Measurements from ENCODE around the gene PDCL2.
"Not testable (repeated sequence)": the region's sequence is repeated elsewhere in the genome, so short reads cannot be mapped to it uniquely, and the experiment has no call there.

PDCL2 gene

GRCh38 chr4:55633903-55634302 is 41.9 kb upstream of the PDCL2 start:
- Histone ChIP-seq H2AFZ (ENCODE audit: low read length) (no peak overlapping the region), H3K4me2 (ENCODE audit: low read depth, low read length, poor library complexity, severe bottlenecking) (no peak overlapping the region), H3K9me3 (ENCODE audit: insufficient read depth, low read depth, low read length) (no peaks in the 10 kb centered on the region), H3K9me2 (replicated peaks; ENCODE audit: low read depth, low read length) (no peaks in the 10 kb centered on the region), H3K36me3 (ENCODE audit: insufficient read depth, low read length) (no peaks in the 10 kb centered on the region), H3K79me2 (ENCODE audit: insufficient read depth, low read length) (no peaks in the 10 kb centered on the region), H3K4me1 (ENCODE audit: insufficient read depth, low read length, poor library complexity, severe bottlenecking) (no peaks in the 10 kb centered on the region), H4K20me1 (ENCODE audit: insufficient read depth, low read length, poor library complexity, severe bottlenecking) (no peaks in the 10 kb centered on the region), H3K27me3 (ENCODE audit: insufficient read depth, low read length, poor library complexity, severe bottlenecking) (no peaks in the 10 kb centered on the region), H3F3A (ENCODE audit: low read depth) (no peaks in the 10 kb centered on the region), H3K9ac (ENCODE audit: low read depth, low read length, poor library complexity, severe bottlenecking) (no peak overlapping the region), H3K4me3 (ENCODE audit: low read length, poor library complexity, severe bottlenecking) (no peak overlapping the region)
- TF ChIP-seq CTCF (conservative IDR thresholded peaks at IDR 0.05; ENCODE audit: low read length) (no peak), EZH2phosphoT487 (IDR thresholded peaks at IDR 0.05; ENCODE audit: borderline replicate concordance) (no peak)

GRCh38 chr4:55625835-55626234 is 33.8 kb upstream of the PDCL2 start:
- Histone ChIP-seq H3K9me2 (replicated peaks; ENCODE audit: low read depth, low read length) (no peaks in the 10 kb centered on the region), H3K27me3 (ENCODE audit: insufficient read depth, low read length, poor library complexity, severe bottlenecking) (no peaks in the 10 kb centered on the region), H3K4me2 (ENCODE audit: low read depth, low read length, poor library complexity, severe bottlenecking) (no peak overlapping the region), H3K9ac (ENCODE audit: low read depth, low read length, poor library complexity, severe bottlenecking) (no peak overlapping the region), H3K4me3 (ENCODE audit: low read length, poor library complexity, severe bottlenecking) (no peak overlapping the region), H3F3A (ENCODE audit: low read depth) (no peaks in the 10 kb centered on the region), H3K4me1 (ENCODE audit: insufficient read depth, low read length, poor library complexity, severe bottlenecking) (no peaks in the 10 kb centered on the region), H4K20me1 (ENCODE audit: insufficient read depth, low read length, poor library complexity, severe bottlenecking) (no peaks in the 10 kb centered on the region), H2AFZ (ENCODE audit: low read length) (no peak overlapping the region), H3K9me3 (ENCODE audit: insufficient read depth, low read depth, low read length) (no peaks in the 10 kb centered on the region), H3K36me3 (ENCODE audit: insufficient read depth, low read length) (no peaks in the 10 kb centered on the region), H3K79me2 (ENCODE audit: insufficient read depth, low read length) (no peaks in the 10 kb centered on the region)
- TF ChIP-seq EZH2phosphoT487 (IDR thresholded peaks at IDR 0.05; ENCODE audit: borderline replicate concordance): no peak
- TF ChIP-seq CTCF (conservative IDR thresholded peaks at IDR 0.05; ENCODE audit: low read length): no peak

- H3K27me3 ChIP-seq (ENCODE audit: insufficient read depth, low read length, poor library complexity, severe bottlenecking); H3K36me3 ChIP-seq (ENCODE audit: insufficient read depth, low read length); H4K20me1 ChIP-seq (ENCODE audit: insufficient read depth, low read length, poor library complexity, severe bottlenecking); H3K9ac ChIP-seq (ENCODE audit: low read depth, low read length, poor library complexity, severe bottlenecking); H3F3A ChIP-seq (ENCODE audit: low read depth); H3K4me2 ChIP-seq (ENCODE audit: low read depth, low read length, poor library complexity, severe bottlenecking); H3K9me3 ChIP-seq (ENCODE audit: insufficient read depth, low read depth, low read length); H3K9me2 ChIP-seq (replicated peaks; ENCODE audit: low read depth, low read length); H3K79me2 ChIP-seq (ENCODE audit: insufficient read depth, low read length); H3K4me3 ChIP-seq (ENCODE audit: low read length, poor library complexity, severe bottlenecking); H3K4me1 ChIP-seq (ENCODE audit: insufficient read depth, low read length, poor library complexity, severe bottlenecking); H2AFZ ChIP-seq (ENCODE audit: low read length): not testable (repeated sequence)
These were observed 32.0 kb upstream of the PDCL2 start for GRCh38 chr4:55624063-55624462.

GRCh38 chr4:55618546-55619143 is 26.6 kb upstream of the PDCL2 start:
- H2AFZ ChIP-seq (ENCODE audit: low read length): no peak overlapping the region
- H3K4me3 ChIP-seq (ENCODE audit: low read length, poor library complexity, severe bottlenecking): no peak overlapping the region
- no peaks in the 10 kb centered on the region for H3K9me3 ChIP-seq (ENCODE audit: insufficient read depth, low read depth, low read length)
- no peak overlapping the region for H3K4me2 ChIP-seq (ENCODE audit: low read depth, low read length, poor library complexity, severe bottlenecking)
- no peak for TF ChIP-seq EZH2phosphoT487 (IDR thresholded peaks at IDR 0.05; ENCODE audit: borderline replicate concordance)
- TF ChIP-seq CTCF (conservative IDR thresholded peaks at IDR 0.05; ENCODE audit: low read length): no peak
- no peaks in the 10 kb centered on the region for H3K9me2 ChIP-seq (replicated peaks; ENCODE audit: low read depth, low read length)
- H3F3A ChIP-seq (ENCODE audit: low read depth): no peaks in the 10 kb centered on the region
- H3K27me3 ChIP-seq (ENCODE audit: insufficient read depth, low read length, poor library complexity, severe bottlenecking): no peaks in the 10 kb centered on the region
- H3K9ac ChIP-seq (ENCODE audit: low read depth, low read length, poor library complexity, severe bottlenecking): no peak overlapping the region
- H3K4me1 ChIP-seq (ENCODE audit: insufficient read depth, low read length, poor library complexity, severe bottlenecking): no peaks in the 10 kb centered on the region
- H4K20me1 ChIP-seq (ENCODE audit: insufficient read depth, low read length, poor library complexity, severe bottlenecking): no peaks in the 10 kb centered on the region
- H3K79me2 ChIP-seq (ENCODE audit: insufficient read depth, low read length): no peaks in the 10 kb centered on the region
- no peaks in the 10 kb centered on the region for H3K36me3 ChIP-seq (ENCODE audit: insufficient read depth, low read length)

All from Loucy (cell line).